AG04449 (cell line): Measurements from ENCODE around the gene SRPK3.

Experiments used
- CTCF ChIA-PET: fragments of 350-600 bp; formaldehyde crosslinking; extraction: SDS; loops from one replicate; lab custom pipeline; 2021; ENCODE audit warnings: antibody characterized with exemption; lab: Yijun Ruan, JAX
- POLR2A ChIA-PET: fragments of 400-600, 350-600 bp; formaldehyde crosslinking; extraction: SDS; loops from one replicate; lab custom pipeline; 2020; ENCODE audit warnings: antibody characterized with exemption, inconsistent platforms; lab: Yijun Ruan, JAX
- DNase-seq: peaks from one replicate; pipeline ENCODE4 v3.0.0-alpha.2; 2010; ENCODE audit warnings: low read depth, low spot score
- H3K4me3 ChIP-seq: 2 replicates; pipeline ENCODE4 v1.5.1; 2011; ENCODE audit warnings: low read depth, mild to moderate bottlenecking, control low read depth, low read length
- TF ChIP-seq, protein P1 (sequence below): IDR thresholded peaks from one replicate; pipeline ENCODE4 v1.5.1; 2011; ENCODE audit warnings: mild to moderate bottlenecking, moderate library complexity, low read length, control low read depth, inconsistent platforms; ENCODE audit not compliant: insufficient read depth; ENCODE audit errors: missing control alignments

The SRPK3 gene

DNA sequence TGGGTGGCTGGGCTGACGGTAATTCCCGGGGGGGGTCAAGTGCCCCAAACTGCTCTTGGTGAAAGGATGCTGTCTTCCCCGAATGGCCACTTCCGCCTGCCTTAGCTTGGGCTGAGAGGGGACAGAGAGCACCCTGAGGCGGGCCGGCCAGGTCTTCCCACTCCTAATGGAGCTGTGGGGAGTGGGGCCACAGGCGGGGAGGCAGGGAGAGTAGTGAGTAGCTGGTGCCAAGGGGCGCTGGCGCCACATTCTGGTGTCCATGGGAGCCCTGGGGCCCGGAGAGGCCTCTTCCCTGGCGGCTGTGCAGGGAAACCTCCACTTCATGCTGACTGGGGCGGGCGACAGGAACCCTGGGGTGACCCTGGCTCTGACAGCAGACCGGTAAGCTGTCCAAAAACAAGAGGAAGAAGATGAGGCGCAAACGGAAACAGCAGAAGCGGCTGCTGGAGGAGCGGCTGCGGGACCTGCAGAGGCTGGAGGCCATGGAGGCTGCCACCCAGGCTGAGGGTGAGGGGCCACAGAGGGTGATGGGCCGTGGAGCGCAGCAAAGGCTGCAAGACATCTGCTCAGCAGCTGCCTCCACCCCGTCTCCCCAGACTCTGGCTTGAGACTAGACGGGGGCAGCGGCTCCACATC, 2.7 kb downstream of the SRPK3 start:
- ChIA-PET CTCF (no interaction called here), POLR2A (no interaction called here)
- DNase-seq = no peak

DNA sequence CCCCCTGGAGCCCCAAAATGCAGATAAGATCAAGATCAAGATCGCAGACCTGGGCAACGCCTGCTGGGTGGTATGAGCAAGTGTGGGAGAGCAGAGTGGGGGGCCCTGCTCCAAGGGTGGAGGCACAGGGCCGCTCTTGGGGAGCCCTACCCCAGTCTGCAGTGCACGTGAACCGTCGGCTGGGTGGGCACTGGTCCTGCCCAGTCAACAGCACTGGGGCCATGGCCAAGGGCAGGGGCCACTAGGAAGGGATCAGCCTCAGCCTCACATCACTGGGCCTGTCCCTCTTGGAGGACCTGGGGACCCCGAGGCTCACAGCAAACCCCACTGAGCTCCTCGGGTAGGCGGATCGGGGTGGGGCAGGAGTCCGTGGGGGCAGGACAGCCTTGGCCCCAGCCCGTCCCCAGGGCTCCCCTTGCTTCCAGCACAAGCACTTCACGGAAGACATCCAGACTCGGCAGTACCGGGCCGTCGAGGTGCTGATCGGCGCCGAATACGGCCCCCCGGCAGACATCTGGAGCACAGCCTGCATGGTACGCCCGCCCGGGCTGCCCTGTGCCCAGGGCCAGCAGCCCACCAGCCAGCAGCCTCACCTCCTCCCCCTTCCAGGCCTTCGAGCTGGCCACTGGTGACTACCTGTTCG, 3.6 kb downstream of the SRPK3 start:
- TF ChIP-seq, protein P1, sequence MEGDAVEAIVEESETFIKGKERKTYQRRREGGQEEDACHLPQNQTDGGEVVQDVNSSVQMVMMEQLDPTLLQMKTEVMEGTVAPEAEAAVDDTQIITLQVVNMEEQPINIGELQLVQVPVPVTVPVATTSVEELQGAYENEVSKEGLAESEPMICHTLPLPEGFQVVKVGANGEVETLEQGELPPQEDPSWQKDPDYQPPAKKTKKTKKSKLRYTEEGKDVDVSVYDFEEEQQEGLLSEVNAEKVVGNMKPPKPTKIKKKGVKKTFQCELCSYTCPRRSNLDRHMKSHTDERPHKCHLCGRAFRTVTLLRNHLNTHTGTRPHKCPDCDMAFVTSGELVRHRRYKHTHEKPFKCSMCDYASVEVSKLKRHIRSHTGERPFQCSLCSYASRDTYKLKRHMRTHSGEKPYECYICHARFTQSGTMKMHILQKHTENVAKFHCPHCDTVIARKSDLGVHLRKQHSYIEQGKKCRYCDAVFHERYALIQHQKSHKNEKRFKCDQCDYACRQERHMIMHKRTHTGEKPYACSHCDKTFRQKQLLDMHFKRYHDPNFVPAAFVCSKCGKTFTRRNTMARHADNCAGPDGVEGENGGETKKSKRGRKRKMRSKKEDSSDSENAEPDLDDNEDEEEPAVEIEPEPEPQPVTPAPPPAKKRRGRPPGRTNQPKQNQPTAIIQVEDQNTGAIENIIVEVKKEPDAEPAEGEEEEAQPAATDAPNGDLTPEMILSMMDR = no peak
- CTCF ChIA-PET = interaction anchor here (0.7 to 1.2 kb wide), 2 partner anchors 9 to 162 kb away, joined by 3 to 4 read pairs; no protein-coding TSS in a partner anchor
- H3K4me3 ChIP-seq = no peak overlapping the region
- no peak for DNase-seq
- POLR2A ChIA-PET = no interaction called here

More for the DNA sequence above, 2.7 kb downstream of the SRPK3 start:
- no peak overlapping the region for H3K4me3 ChIP-seq
- TF ChIP-seq, protein P1 = no peak

DNA sequence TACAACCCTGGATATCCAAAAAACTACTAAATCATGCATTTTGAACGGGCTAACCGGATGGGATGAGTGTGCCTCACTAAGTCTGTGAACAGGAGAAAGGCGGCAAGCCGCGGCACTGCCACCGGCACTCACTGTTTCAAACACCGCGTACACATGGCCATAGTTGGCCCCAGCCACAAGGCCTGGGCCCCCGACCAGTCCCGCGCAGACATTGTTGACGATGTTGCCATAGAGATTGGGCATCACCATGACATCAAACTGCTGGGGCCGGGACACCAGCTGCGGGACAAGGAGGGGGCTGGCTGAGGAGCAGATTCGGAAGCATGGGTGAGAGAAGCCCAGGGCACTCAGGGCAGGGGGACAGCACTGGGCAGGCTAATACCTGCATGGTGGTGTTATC, 5.8 kb downstream of the SRPK3 start:
- CTCF ChIA-PET = no interaction called here

DNA sequence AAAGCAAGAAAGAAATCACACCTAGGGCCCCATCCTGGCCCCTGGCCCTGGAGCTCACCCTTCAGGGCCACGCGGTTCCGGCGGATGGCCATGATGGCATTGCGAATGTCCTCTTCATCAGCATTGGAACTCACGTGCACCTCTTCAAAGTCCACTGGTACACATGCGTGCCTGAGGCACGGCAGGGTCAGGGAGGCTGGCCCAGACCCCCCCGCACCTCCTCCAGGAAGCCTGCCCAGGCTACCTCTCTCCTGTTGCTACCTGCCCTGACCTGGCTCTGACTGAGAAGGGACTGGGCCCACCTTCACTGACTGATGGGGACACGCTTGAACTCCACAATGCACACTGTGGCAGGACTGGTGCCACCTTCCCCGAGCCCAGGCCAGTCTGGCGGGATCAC, 8.8 kb downstream of the SRPK3 start:
- POLR2A ChIA-PET = no interaction called here
- H3K4me3 ChIP-seq = no peak overlapping the region
- DNase-seq = no peak
- TF ChIP-seq, protein P1 = no peak
- CTCF ChIA-PET = no interaction called here

More for the DNA sequence above, 5.8 kb downstream of the SRPK3 start:
- no peak overlapping the region for H3K4me3 ChIP-seq
- POLR2A ChIA-PET = no interaction called here
- TF ChIP-seq, protein P1 = no peak
- DNase-seq = no peak

DNA sequence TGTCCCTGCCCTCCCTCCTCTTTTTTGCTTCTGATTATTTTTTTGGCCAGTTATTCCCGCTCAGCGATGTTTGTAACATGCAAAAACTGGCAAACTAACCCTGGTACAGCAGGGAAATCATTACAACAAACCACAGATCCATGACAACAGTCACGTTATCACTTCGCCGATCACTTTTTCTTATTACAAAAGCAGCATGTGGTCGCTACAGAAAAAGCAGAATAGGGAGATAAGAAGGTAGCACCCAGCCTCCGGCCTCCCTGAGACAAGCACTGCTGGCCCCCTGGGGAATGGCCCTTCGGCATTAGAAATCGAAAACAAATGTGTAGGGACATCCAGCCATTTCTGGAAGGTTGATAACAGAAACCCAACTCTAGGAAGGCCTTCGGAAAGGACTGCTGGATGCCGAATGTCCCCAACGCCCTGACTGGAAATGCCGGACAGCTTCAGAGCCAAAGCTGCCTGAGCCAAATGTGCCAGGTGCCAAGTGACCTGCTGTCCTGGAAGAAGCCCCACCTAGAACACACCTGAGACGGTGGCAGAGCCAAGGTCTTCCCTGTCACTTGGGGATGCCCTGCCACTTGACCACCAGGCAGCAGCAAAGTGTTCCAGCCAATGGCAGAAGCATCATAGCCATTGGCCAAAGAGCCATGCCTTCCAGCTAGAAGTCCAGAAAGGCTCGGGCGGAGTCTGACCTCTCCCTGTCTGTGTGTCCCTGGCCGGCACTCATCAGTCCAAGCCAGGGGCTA, 10.4 kb downstream of the SRPK3 start:
- no peak overlapping the region for H3K4me3 ChIP-seq
- no peak for DNase-seq
- ChIA-PET POLR2A (no interaction called here), CTCF (no interaction called here)
- TF ChIP-seq, protein P1 = no peak

DNA sequence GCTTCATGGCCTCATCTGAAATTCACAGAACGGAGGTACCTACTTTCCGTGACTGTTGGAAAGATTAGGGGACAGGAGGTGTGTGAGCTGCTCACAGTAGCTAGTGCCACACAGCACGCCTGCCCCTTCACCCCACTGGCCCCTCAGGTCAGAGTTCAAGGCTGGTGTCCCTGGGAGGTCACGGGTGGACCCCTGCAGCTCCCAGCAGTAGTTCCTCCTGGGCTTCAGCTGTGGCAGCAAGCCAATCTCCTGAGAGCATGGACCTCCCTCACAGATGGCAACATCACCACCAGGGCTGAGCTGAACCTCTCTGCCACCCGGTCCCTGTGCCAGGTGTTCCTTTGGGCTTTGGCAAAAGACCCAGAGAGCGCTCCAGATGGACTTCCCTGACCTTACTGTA, 11.5 kb downstream of the SRPK3 start:
- peak overlapping the region; percentile 6; the same call in 1 of the 2 replicates for H3K4me3 ChIP-seq

More for the DNA sequence above, 11.5 kb downstream of the SRPK3 start:
- ChIA-PET POLR2A (interaction anchor here (0.6 kb wide), 1 partner anchor 13 kb away, joined by 3 read pairs; no protein-coding TSS in a partner anchor), CTCF (no interaction called here)
- TF ChIP-seq, protein P1 = no peak
- no peak for DNase-seq
